Measurements from ENCODE around the gene BTBD9.

DNA sequence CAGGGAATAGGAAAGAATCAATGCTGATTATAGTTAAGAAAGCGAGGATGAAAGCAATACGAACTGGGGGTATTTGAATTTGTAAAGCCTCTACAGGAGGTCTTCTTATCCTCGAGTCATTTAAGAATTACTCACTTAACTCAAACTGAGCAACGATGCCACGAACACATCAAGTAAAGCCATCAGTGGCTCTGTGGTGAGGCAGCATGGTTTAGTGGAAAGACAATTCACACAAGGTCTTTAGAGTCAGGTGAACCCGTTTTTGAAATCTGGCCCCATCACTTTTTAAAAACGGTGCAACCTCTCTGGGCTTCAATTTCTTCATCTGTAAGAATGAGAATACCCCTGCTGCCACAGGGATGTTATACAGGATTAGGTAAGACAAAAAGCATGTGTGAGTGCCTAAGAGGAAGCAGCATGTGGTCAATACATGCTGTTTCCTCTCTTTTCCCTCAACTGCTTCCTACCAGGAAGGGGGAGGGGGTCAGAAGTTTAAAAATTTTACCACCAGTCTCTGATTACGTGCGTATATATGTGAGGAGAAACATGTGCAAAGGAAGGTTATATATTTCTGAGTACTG is 162.0 kb downstream of the BTBD9 start:
- TF ChIP-seq, protein P1, sequence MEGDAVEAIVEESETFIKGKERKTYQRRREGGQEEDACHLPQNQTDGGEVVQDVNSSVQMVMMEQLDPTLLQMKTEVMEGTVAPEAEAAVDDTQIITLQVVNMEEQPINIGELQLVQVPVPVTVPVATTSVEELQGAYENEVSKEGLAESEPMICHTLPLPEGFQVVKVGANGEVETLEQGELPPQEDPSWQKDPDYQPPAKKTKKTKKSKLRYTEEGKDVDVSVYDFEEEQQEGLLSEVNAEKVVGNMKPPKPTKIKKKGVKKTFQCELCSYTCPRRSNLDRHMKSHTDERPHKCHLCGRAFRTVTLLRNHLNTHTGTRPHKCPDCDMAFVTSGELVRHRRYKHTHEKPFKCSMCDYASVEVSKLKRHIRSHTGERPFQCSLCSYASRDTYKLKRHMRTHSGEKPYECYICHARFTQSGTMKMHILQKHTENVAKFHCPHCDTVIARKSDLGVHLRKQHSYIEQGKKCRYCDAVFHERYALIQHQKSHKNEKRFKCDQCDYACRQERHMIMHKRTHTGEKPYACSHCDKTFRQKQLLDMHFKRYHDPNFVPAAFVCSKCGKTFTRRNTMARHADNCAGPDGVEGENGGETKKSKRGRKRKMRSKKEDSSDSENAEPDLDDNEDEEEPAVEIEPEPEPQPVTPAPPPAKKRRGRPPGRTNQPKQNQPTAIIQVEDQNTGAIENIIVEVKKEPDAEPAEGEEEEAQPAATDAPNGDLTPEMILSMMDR (IDR thresholded peaks at IDR 0.05), result no peak
- no peak for TF ChIP-seq EZH2 (IDR thresholded peaks at IDR 0.05; ENCODE audit: borderline replicate concordance, insufficient read depth, low read depth, low read length, poor library complexity, severe bottlenecking)

Measured in B cell (primary cell).